ENCODE data around the gene SUB1. TPM values are rescaled to one million over a fixed set of nuclear protein-coding genes. Genes with fewer than 3 reads are reported as not detected.
A peak's percentile ranks its signal among the peaks of the same experiment; 100 is the strongest.

The SUB1 gene
- polyA plus RNA-seq, 1 of the 3 experiments (the other 2 are of a cell fraction), result 50.8 TPM

DNA sequence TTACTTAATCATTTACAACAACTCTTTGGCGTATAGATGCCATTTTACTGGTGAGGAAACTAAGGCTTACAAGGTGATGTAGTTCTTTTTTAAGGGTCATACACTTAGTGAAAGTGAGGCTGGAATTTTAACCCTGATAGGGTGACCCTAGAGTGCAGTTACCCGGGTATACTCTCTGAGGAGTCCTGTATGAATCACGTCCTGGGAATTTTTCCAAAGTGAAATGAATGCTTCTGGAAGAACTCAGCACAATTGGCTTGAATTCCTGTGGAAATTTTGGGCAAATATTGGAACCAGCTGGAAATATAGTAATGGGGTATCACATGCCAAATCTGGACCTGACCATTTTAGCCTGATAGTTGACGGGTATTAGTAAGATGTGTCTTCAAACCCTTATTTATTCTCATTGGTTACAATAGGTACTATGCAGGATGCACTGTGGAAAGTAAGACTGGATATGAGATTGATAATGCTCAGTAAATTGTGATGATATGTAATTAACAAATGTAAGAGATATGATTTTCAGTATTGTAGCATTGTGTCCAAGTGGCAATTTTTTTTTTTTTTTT lies 14.8 kb downstream of the SUB1 start (continued):
- TF ChIP-seq, protein P1, sequence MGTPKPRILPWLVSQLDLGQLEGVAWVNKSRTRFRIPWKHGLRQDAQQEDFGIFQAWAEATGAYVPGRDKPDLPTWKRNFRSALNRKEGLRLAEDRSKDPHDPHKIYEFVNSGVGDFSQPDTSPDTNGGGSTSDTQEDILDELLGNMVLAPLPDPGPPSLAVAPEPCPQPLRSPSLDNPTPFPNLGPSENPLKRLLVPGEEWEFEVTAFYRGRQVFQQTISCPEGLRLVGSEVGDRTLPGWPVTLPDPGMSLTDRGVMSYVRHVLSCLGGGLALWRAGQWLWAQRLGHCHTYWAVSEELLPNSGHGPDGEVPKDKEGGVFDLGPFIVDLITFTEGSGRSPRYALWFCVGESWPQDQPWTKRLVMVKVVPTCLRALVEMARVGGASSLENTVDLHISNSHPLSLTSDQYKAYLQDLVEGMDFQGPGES (IDR thresholded peaks at IDR 0.05; ENCODE audit: low read depth, low read length), result no peak
- TF ChIP-seq JUND (IDR thresholded peaks at IDR 0.05), result peak; percentile 93
- TF ChIP-seq, protein P2, sequence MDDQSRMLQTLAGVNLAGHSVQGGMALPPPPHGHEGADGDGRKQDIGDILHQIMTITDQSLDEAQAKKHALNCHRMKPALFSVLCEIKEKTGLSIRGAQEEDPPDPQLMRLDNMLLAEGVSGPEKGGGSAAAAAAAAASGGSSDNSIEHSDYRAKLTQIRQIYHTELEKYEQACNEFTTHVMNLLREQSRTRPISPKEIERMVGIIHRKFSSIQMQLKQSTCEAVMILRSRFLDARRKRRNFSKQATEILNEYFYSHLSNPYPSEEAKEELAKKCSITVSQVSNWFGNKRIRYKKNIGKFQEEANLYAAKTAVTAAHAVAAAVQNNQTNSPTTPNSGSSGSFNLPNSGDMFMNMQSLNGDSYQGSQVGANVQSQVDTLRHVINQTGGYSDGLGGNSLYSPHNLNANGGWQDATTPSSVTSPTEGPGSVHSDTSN (IDR thresholded peaks at IDR 0.05), result peak; percentile 86
- peak; percentile 93 for TF ChIP-seq TEAD4 (IDR thresholded peaks at IDR 0.05; ENCODE audit: borderline replicate concordance, insufficient read depth)
- no peak for TF ChIP-seq TAF1 (IDR thresholded peaks at IDR 0.05; ENCODE audit: borderline replicate concordance, low read depth, low read length)
- TF ChIP-seq GATA2 (CRISPR knock-in tag; IDR thresholded peaks at IDR 0.05), result no peak
- TF ChIP-seq, protein P3, sequence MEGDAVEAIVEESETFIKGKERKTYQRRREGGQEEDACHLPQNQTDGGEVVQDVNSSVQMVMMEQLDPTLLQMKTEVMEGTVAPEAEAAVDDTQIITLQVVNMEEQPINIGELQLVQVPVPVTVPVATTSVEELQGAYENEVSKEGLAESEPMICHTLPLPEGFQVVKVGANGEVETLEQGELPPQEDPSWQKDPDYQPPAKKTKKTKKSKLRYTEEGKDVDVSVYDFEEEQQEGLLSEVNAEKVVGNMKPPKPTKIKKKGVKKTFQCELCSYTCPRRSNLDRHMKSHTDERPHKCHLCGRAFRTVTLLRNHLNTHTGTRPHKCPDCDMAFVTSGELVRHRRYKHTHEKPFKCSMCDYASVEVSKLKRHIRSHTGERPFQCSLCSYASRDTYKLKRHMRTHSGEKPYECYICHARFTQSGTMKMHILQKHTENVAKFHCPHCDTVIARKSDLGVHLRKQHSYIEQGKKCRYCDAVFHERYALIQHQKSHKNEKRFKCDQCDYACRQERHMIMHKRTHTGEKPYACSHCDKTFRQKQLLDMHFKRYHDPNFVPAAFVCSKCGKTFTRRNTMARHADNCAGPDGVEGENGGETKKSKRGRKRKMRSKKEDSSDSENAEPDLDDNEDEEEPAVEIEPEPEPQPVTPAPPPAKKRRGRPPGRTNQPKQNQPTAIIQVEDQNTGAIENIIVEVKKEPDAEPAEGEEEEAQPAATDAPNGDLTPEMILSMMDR (IDR thresholded peaks at IDR 0.05), result no peak

DNA sequence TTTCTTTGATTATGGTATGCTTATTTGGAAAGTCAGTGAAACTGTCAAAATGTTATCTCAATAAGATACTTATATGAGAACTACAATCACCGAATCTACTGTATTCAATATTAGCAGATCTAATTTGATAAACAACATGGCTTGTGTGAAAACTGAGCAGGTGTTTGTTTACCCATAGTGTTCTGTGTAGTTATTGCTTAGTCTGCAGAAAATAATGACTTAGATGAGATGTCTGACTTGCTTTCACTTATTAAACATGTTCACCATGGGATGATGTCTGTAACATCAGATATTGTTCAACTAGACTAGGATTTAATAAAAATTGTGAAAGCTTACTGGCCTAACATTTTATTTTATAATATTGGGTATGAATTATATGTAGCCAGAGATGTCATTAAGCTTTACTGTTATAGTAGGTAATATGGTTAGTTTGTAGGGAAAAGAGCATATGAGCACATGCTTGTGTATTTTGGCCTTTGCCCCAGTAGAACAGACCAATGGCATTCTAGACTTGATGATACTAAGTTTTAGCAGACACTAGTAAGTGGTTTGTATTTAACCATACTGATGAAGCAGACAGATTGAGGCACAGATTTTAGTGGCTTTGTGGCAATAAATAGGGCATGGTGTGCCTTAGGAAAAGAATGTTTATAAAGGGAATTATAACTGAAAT lies 16.4 kb downstream of the SUB1 start:
- H3K4me1 ChIP-seq (ENCODE audit: control insufficient read depth in 1 of 2, insufficient read depth in 2 of 2, low read depth in 1 of 2, low read length in 1 of 2), result peaks cover 0 to 18% of the 10 kb centered on the region in 2 experiments; a peak in 3 of 4 replicates
- H3K9me3 ChIP-seq, result no peaks in the 10 kb centered on the region
- H3K4me3 ChIP-seq (ENCODE audit: low read depth in 2 of 2, low read length in 1 of 2), result no peak overlapping the region
- H3K36me3 ChIP-seq (replicated peaks in 1 of 2; ENCODE audit: control insufficient read depth in 1 of 2, insufficient read depth in 2 of 2, low read length in 1 of 2), result peaks cover 76 to 78% of the 10 kb centered on the region in 2 experiments
- H4K20me1 ChIP-seq (ENCODE audit: insufficient read depth), result peaks cover 14% of the 10 kb centered on the region
- 97% methylated on average over 1 of the region's 1 CpG for WGBS (ENCODE audit: low lambda C conversion rate)
- CTCF ChIA-PET, result interaction anchor here (1.4 to 1.9 kb wide), 2 partner anchors 10 to 112 kb away, joined by 5 to 6 read pairs; no protein-coding TSS in a partner anchor
- H3K79me2 ChIP-seq (ENCODE audit: insufficient read depth), result peaks cover 67% of the 10 kb centered on the region
- H3K27ac ChIP-seq (ENCODE audit: low read depth in 2 of 2, low read length in 1 of 2), result peak overlapping the region in 1 of 2 experiments; percentile 81; a peak in 3 of 4 replicates
- H3K9me2 ChIP-seq, result no peaks in the 10 kb centered on the region
- no peak overlapping the region for H3K4me2 ChIP-seq
- no peaks in the 10 kb centered on the region for H3K27me3 ChIP-seq (ENCODE audit: insufficient read depth)
- DNase-seq, result no peak
- peaks cover 46% of the 10 kb centered on the region for H3F3A ChIP-seq (replicated peaks; ENCODE audit: insufficient read depth)
- no peak overlapping the region for H2AFZ ChIP-seq (ENCODE audit: low read depth)
- no peak overlapping the region for H3K9ac ChIP-seq
- POLR2A ChIA-PET, result no interaction called here
- TF ChIP-seq YY1 (IDR thresholded peaks at IDR 0.05; ENCODE audit: low read depth), result no peak
- TF ChIP-seq, protein P4, sequence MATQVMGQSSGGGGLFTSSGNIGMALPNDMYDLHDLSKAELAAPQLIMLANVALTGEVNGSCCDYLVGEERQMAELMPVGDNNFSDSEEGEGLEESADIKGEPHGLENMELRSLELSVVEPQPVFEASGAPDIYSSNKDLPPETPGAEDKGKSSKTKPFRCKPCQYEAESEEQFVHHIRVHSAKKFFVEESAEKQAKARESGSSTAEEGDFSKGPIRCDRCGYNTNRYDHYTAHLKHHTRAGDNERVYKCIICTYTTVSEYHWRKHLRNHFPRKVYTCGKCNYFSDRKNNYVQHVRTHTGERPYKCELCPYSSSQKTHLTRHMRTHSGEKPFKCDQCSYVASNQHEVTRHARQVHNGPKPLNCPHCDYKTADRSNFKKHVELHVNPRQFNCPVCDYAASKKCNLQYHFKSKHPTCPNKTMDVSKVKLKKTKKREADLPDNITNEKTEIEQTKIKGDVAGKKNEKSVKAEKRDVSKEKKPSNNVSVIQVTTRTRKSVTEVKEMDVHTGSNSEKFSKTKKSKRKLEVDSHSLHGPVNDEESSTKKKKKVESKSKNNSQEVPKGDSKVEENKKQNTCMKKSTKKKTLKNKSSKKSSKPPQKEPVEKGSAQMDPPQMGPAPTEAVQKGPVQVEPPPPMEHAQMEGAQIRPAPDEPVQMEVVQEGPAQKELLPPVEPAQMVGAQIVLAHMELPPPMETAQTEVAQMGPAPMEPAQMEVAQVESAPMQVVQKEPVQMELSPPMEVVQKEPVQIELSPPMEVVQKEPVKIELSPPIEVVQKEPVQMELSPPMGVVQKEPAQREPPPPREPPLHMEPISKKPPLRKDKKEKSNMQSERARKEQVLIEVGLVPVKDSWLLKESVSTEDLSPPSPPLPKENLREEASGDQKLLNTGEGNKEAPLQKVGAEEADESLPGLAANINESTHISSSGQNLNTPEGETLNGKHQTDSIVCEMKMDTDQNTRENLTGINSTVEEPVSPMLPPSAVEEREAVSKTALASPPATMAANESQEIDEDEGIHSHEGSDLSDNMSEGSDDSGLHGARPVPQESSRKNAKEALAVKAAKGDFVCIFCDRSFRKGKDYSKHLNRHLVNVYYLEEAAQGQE (IDR thresholded peaks at IDR 0.05; ENCODE audit: low read depth, low read length), result no peak
- TF ChIP-seq RFX5 (IDR thresholded peaks at IDR 0.05; ENCODE audit: low read length), result no peak
- TF ChIP-seq NRF1 (IDR thresholded peaks at IDR 0.05; ENCODE audit: low read depth, low read length), result no peak
- TF ChIP-seq JUND (IDR thresholded peaks at IDR 0.05), result no peak
- TF ChIP-seq, protein P5, sequence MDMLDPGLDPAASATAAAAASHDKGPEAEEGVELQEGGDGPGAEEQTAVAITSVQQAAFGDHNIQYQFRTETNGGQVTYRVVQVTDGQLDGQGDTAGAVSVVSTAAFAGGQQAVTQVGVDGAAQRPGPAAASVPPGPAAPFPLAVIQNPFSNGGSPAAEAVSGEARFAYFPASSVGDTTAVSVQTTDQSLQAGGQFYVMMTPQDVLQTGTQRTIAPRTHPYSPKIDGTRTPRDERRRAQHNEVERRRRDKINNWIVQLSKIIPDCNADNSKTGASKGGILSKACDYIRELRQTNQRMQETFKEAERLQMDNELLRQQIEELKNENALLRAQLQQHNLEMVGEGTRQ (IDR thresholded peaks at IDR 0.05; ENCODE audit: borderline replicate concordance, low read depth, low read length), result no peak
- no peak for TF ChIP-seq RAD21 (IDR thresholded peaks at IDR 0.05; ENCODE audit: low read length)
- TF ChIP-seq, protein P6, sequence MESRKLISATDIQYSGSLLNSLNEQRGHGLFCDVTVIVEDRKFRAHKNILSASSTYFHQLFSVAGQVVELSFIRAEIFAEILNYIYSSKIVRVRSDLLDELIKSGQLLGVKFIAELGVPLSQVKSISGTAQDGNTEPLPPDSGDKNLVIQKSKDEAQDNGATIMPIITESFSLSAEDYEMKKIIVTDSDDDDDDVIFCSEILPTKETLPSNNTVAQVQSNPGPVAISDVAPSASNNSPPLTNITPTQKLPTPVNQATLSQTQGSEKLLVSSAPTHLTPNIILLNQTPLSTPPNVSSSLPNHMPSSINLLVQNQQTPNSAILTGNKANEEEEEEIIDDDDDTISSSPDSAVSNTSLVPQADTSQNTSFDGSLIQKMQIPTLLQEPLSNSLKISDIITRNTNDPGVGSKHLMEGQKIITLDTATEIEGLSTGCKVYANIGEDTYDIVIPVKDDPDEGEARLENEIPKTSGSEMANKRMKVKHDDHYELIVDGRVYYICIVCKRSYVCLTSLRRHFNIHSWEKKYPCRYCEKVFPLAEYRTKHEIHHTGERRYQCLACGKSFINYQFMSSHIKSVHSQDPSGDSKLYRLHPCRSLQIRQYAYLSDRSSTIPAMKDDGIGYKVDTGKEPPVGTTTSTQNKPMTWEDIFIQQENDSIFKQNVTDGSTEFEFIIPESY (IDR thresholded peaks at IDR 0.05; ENCODE audit: borderline replicate concordance, low read depth), result no peak
- TF ChIP-seq RCOR1 (IDR thresholded peaks at IDR 0.05; ENCODE audit: low read length), result no peak
- TF ChIP-seq MXI1 (IDR thresholded peaks at IDR 0.05; ENCODE audit: low read depth, low read length), result no peak
- TF ChIP-seq, protein P2 (IDR thresholded peaks at IDR 0.05), result no peak
